COR-L47 (cell line): ENCODE results near the gene SRGAP3.

Experiments
- DNase-seq: peaks from one replicate; lab custom pipeline; 2025; lab: John Stamatoyannopoulos, UW

Gene SRGAP3

GRCh38 chr3:9081184-9081818, 168.1 kb downstream of the SRGAP3 start:
- DNase-seq = no peak

- no peak for DNase-seq
Measured at GRCh38 chr3:9080163-9080562, 169.3 kb downstream of the SRGAP3 start.

- DNase-seq = no peak
Measured at GRCh38 chr3:9079676-9080075, 169.8 kb downstream of the SRGAP3 start.

DNA sequence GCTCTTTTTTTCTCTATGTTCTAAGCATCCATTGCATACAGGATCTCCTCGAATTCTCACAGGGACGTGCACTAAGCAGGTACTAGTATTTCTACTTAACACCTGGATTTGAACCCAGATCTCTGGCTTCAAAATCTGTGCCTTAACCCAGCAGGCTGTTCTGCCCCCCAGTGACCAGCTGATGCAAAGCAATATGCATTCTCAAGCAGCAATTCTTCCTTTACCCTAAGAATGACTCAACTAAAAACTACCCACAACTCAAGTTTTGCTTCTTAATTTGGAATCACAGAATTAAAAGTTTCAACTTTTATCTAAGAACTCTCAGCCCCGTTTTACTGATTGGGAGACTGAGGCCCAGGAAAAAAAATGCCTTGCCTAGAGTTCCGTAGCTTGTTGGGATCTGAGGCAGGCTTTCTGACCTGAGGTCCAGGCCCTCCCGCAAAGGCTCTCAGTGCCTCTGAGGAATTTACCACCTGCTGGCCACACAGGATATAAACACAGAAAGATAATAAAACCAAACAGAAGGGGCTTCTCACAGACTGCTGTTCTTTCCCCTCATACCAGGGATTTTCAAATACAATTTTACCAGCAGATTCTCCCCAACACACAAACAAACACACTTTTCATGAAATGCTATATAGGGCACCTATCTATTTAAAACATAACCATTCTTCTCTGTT, 170.7 kb downstream of the SRGAP3 start:
- no peak for DNase-seq

DNA sequence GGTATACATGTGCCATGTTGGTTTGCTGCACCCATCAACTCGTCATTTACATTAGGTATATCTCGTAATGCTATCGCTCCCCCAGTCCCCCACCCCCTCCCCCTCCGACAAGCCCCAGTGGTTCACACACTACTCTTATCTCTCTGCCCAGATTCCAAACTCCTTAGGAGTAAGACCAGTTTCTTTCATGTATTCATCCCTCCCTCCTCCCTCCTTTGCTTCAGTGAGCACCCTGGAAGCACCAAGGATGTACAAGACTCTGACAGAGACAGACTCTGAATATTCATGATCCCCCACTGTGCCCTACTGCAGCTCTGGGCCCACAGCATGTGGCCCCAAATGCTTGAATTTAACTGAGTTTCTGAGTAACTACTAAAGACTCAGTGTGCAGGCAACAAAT, 172.4 kb downstream of the SRGAP3 start:
- no peak for DNase-seq

DNA sequence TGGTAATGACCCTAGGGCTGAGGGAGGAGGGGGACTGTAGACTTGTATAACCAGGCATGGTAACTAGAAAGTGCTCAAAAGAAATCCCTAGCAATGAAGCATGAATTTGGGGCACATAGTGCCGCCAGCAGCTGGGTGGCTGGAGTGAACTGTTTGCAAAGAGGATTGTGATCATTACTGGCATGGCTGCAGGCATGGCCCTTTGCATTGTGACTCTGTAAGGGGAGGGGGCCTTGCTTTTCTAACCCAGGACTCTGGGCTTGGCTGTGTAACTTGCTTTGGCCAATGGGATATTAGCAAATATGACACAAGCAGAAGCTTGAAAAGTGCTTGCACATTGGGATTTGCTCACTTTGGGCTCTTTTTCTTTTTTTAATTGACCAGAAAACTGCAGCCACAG, 173.7 kb downstream of the SRGAP3 start:
- no peak for DNase-seq

GRCh38 chr3:9074079-9074478, 175.4 kb downstream of the SRGAP3 start:
- DNase-seq = no peak

- DNase-seq = no peak
Measured at GRCh38 chr3:9072667-9073009, 176.8 kb downstream of the SRGAP3 start.

- DNase-seq = no peak
Measured at GRCh38 chr3:9071936-9072666, 177.3 kb downstream of the SRGAP3 start.

- DNase-seq = no peak
Measured at GRCh38 chr3:9070961-9071360, 178.5 kb downstream of the SRGAP3 start.

- no peak for DNase-seq
Measured at GRCh38 chr3:9069971-9070370, 179.5 kb downstream of the SRGAP3 start.

GRCh38 chr3:9068051-9068450, 181.4 kb downstream of the SRGAP3 start:
- no peak for DNase-seq

- DNase-seq = peak; percentile 12
Measured at GRCh38 chr3:9067352-9067975, 182.0 kb downstream of the SRGAP3 start.

- DNase-seq = no peak
Measured at GRCh38 chr3:9066775-9067174, 182.7 kb downstream of the SRGAP3 start.

GRCh38 chr3:9066141-9066540, 183.3 kb downstream of the SRGAP3 start:
- no peak for DNase-seq

- DNase-seq = no peak
Measured at GRCh38 chr3:9064850-9065249, 184.6 kb downstream of the SRGAP3 start.

DNA sequence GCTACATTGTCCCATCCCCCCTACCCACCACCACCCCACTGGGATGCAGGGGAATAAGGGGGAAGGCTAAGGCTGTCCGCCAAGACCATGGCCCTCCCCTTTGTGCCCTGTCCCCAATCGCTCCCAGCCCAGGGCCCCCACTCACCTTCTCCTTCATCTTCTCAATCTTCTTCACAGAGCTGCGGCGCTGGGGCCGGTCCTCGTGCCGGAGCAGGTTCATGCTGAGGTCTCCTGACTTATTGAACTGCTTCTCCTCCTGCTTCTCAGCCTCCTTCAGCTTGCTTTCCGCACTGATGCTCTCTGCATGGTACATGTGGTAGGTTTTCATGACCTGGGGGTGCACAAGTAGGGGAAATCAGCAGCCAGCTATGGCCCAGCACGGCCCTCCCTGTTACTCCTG, 185.2 kb downstream of the SRGAP3 start:
- no peak for DNase-seq

GRCh38 chr3:9062570-9062969, 186.9 kb downstream of the SRGAP3 start:
- DNase-seq = no peak

GRCh38 chr3:9061634-9062033, 187.8 kb downstream of the SRGAP3 start:
- DNase-seq = no peak

GRCh38 chr3:9059489-9060400, 189.7 kb downstream of the SRGAP3 start:
- DNase-seq = no peak

- no peak for DNase-seq
Measured at GRCh38 chr3:9056581-9056980, 192.9 kb downstream of the SRGAP3 start.
